ENCODE results near the gene MAP3K4. TPM values are rescaled to one million over a fixed set of nuclear protein-coding genes. Genes with fewer than 3 reads are reported as not detected.

The MAP3K4 gene
- total RNA-seq, 1 donor from 2014 or later: 36.5 TPM

DNA sequence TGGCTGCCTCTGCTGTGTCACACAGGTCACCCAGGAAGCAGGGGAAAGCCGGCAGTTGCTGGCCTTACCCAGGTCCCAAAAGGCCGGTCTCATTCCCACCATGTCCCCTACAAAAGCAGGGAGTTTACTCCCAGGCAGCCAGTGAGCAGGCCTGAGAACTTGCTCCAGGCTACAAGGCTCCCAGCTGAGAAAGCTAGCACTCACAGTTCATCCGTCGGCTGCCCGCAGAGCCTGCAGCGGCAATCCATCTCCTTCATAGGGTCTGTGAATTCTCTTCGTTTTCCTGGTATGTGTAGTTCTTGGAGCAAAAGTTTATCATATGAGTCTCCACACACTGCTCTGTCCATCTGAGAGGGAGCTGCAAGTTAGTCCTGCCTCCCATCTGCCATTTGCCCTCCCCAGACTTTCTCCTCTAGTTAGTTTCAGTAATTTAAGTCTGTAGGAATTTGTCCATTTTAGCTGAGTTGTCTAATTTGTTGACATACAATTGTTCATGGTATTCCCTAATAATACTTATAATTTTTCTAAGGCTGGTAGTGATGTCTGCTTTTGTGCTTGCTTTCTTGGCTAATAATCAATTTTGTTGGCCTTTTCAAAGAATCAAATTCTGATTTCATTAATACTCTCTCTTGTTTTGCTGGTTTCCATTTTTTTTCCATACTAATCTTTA, 135.6 kb downstream of the MAP3K4 start:
- no peak for DNase-seq (ENCODE audit: low spot score)

DNA sequence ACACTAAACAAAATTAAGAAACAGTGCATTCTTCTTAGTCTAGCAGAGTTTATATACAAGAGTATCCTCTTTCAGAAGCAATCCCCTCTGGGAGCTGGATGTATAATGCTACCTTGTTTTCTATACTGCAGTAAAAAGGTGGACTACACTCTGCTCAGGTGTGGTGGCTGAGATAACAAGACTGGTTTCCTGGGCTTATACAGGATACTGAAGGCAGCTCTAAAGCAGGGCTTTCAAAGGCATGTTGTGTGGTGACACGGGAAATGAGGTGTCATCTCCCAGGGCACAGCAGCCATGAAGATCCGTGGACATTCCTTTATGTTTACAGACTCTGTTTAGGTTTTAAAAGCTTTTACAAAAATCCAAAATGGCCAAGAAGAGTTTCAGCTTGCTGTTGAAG, 136.7 kb downstream of the MAP3K4 start:
- DNase-seq (ENCODE audit: low spot score): no peak

- DNase-seq (ENCODE audit: low spot score): no peak
These were observed 137.2 kb downstream of the MAP3K4 start for GRCh38 chr6:161128680-161129196.

- DNase-seq (ENCODE audit: low spot score): no peak
These were observed 139.0 kb downstream of the MAP3K4 start for GRCh38 chr6:161130541-161130940.

DNA sequence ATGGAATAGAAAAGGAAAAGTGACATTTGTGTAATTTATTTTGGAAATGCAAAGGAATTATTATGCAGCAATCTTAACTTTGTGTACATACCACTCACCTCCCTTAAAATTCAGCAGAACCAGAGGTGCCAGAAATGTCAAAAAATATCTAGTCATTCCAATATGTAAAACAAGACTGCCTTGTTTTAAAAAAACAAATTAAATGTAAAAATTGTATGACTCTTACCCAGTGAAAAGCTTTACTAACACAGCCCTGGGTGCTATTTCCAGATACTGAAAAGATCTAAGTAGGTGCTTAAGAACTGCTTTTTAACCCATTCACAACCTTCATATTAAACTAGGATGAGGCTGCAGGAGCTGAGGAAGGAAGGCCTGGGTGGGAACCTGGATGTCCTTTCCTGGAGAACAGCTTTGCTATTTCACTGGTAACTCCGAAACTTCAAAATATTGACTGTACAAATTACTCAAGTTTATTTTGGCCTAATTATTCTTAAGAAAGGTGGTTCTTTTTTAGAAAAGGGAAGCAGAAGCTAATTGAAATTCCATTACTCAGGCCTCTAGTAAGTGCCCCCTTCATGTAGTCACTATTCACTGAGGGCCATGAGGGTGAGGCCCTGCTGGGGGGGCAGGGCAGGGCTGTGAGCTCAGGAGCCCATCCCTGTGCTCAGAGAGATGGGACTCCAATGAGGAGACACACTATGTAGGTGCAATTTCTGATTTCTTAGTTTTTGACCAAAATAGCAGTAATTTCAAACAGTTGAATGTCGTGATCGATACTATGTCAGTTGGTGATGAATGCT, 139.6 kb downstream of the MAP3K4 start:
- DNase-seq (ENCODE audit: low spot score): no peak

DNA sequence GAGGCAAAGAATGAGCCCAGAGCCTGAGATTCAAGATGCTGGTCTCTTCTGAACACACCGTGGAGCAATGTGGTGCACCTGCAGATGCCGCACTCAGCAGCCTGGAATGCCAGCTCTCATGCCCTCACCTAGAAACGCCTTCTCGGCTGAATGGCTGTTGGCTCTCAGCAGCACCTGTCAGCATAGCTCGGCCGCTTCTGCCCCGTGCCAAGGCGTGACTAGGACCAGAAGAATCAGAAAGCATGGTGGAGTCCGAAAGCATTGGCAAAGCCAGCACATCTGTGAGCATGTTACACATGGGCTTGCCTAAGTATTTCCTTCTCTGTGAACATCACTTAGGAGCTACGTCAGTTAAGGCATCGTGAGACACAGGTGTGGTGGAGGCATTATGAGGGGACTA, 140.8 kb downstream of the MAP3K4 start:
- DNase-seq (ENCODE audit: low spot score): no peak

GRCh38 chr6:161133963-161134362, 142.4 kb downstream of the MAP3K4 start:
- no peak for DNase-seq (ENCODE audit: low spot score)

- DNase-seq (ENCODE audit: low spot score): no peak
These were observed 143.2 kb downstream of the MAP3K4 start for GRCh38 chr6:161134550-161135298.

DNA sequence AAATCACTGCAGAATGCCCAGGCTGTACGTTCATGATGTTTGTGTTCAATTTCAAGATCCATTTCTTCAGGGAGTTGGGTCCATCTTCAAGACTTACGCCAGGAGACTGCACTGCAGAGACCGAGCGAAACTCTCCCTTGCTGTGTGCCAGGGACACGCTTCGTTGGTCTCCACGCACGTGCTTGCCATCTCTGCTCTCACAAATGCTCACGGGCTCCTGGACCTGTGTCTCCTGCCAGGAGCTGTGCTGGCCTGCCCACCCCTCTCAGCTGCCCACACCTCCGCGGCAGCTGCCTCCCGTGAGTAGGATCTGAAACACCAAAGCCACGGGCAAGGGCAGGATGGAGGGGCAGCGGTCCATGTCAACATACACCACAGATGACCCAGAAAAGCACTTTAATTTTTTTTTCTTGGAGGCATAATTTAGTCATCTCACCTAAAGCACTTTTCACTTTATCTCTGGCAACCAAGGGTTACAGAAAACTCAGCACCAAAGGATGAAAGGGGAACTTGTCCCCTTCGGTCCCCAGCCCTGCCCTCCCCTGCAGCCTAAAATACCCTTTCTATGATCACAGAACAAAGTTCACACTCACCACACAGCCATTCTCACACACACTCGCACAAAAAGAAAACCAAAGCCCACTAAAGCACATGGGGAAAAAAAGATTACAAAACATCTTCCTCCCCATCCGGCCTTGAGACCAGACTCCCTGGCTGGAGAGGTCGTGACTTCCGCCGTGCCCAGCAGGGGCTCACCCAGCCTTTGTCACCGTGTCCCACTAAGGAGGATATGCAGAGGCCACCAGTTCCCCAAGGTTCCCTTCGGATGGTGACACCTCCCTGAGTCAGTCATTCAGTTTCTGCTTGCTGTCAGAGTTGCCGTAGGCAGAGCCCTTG, 144.4 kb downstream of the MAP3K4 start:
- no peak for DNase-seq (ENCODE audit: low spot score)

- DNase-seq (ENCODE audit: low spot score): no peak
These were observed 145.1 kb downstream of the MAP3K4 start for GRCh38 chr6:161136655-161137054.

DNA sequence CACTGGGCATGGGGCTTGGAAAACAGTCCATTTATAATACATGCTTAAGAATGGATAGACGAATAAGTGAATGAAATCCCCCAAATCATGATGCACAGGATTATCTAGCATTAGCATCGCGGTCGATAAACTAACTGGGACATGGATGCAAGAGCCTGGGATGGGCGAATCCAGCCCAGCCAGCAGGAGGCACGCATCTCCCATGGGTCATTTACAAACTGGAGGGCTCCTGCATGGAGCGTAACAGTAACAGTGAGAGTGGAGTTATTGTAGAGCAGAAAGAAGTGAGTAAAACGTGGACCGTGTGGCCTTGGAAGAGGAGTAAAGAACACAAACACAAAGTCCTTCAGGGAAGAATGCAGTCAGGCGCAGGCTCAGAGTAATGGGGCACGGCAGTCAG, 145.8 kb downstream of the MAP3K4 start:
- DNase-seq (ENCODE audit: low spot score): no peak

DNA sequence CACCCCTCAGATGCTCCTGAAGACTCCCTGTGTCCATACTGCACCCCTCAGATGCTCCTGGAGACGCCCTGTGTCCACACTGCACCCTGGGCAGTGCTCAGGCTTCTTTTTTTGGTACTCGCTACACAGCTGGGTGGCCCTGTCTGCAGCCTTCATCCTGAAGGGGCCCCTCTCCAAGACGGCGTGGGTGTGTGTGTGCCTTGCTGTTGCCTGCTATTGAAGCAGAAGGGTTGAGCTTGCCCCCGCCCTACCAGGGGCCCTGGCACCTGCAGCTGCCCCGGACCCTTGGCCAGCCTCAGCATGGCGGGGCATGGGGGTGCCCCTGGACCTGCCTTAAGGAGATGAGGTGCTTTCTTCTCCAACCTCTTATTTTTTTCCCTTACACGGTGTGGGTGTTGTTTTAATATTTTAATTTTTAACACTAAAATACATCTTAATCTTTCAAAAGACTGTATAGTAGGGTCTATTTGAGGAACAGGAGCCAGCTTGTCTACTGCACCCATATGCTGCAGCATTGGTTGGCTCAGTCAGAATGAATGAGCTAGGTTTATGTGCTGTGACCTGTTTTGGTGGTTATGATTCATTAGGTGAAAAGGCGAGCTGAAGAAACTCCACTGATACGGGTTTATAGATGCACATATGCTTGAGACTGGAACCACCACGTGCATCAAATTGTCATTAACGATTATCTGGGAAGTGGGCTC, 146.4 kb downstream of the MAP3K4 start:
- DNase-seq (ENCODE audit: low spot score): no peak

DNA sequence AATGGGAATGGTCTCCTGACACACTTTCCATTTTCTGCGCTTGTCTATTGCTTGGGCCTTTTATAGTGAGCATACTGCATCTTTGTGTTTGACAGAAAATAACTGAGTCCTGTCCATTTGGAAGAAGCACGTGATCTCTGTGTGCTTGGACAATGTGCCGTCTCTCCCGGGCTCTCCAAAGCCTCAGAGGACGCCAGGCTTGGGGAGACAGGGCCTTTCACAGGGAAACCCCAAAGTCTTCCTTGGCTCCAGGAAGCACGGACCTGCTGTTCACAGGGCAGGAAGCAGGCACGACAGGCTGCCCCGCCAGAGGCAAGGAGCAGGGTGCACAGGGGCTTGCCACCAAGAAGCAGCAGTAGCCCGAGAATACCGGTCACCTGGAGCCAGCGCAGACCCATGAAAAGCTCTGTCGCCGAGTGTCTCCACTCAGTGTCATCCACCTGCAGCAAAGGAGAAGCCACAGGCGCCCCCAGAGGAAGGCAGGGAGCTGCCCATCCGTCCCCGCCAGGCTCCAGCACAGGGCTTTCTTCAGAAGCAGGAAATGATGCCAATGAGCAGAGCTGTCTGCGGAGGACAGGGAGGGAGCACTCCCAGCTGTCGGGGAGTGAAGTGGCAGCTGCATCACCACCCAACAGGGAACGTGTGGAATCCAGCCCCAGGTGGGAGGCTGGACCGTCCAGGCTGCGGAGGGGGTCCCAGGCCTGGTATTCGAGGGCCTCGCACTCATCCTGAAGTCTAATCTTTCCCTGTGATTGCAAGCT, 147.2 kb downstream of the MAP3K4 start:
- no peak for DNase-seq (ENCODE audit: low spot score)

- DNase-seq (ENCODE audit: low spot score): no peak
These were observed 147.8 kb downstream of the MAP3K4 start for GRCh38 chr6:161139304-161139765.

- no peak for DNase-seq (ENCODE audit: low spot score)
These were observed 148.4 kb downstream of the MAP3K4 start for GRCh38 chr6:161139766-161140553.

- no peak for DNase-seq (ENCODE audit: low spot score)
These were observed 148.9 kb downstream of the MAP3K4 start for GRCh38 chr6:161140554-161140875.

- DNase-seq (ENCODE audit: low spot score): no peak
These were observed 149.6 kb downstream of the MAP3K4 start for GRCh38 chr6:161141173-161141572.

GRCh38 chr6:161142957-161143296, 151.4 kb downstream of the MAP3K4 start:
- no peak for DNase-seq (ENCODE audit: low spot score)
